ENCODE results near the gene DMRTB1. TPM values are rescaled to one million over a fixed set of nuclear protein-coding genes. Genes with fewer than 3 reads are reported as not detected.

Gene DMRTB1
- total and polyA plus RNA-seq, 9 of the 15 experiments (the other 6 are each of a cell fraction or from before 2014, with no cell fraction given): 0.06 to 0.35 (median 0.13) TPM; not detected in 3

DNA sequence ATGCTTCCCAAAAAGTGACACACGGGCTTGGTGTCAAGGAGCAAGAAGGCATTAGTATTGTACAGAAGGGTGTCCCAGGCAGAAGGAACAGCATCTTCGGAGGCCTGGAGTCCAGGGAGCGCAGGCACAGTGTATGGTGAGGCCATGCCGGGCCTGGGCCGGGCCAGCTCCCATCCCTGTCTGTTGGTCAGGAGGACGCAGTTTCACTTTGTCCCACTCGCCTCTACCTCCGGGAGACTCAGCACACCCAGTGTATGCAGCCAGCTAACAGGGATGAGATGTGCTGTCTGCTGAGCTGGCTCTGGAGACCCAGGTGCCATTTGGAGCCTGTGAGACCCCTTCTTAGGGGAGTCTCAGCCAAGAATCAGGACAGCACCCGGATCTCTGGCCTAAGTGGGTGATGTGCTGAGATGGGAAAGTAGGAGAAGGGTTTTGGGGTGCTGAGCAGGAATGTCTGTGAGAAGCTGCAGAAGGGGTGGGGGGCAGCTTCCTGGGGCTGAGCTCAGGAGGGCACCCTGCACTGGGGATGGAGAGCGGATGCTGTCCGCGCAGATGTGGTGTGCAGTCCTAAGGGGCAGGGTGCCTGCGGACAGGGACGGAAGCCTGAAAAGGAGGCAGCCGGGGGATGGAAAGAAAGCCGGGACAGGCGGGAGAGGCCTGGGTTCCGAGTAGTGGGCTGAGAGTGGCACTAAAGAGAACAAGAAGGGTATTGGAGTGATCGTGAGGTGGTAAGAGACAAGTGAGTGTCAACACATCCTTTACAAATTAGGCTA lies 25.7 kb downstream of the DMRTB1 start:
- no TSS peak for BruUV-seq (replicated peaks)
- no peaks in the 10 kb centered on the region for H3K79me2 ChIP-seq (ENCODE audit: control insufficient read depth, insufficient read depth, low read length)
- in situ Hi-C loops (cut with MboI): loop anchor here (5.0 kb wide), 1 partner anchor 267 kb away; no protein-coding TSS in a partner anchor
- H4K20me1 ChIP-seq (replicated peaks; ENCODE audit: control insufficient read depth, insufficient read depth, low read length): peaks cover 9% of the 10 kb centered on the region
- ATAC-seq: peak; percentile 8; the same call in 2 of the 3 replicates
- H3K27me3 ChIP-seq (ENCODE audit: control insufficient read depth in 2 of 2, insufficient read depth in 2 of 2, low read length in 2 of 2): peaks cover 37 to 83% of the 10 kb centered on the region in 2 experiments
- no peak overlapping the region for H3K4me3 ChIP-seq
- no peak overlapping the region; a peak in 1 of 4 replicates for H3K9ac ChIP-seq (ENCODE audit: insufficient read depth in 1 of 2, low read depth in 2 of 2, low read length in 2 of 2)
- no peak for DNase-seq (ENCODE audit: extremely low read depth in 1 of 4, low spot score in 3 of 4)
- intact Hi-C loops (cut with micrococcal nuclease): loop anchor here (1.0 to 10.0 kb wide), 4 partner anchors 109 to 460 kb away; partner anchors contain the start of genes IFT25 and LRRC42
- POLR2A ChIA-PET: no interaction called here
- TF ChIP-seq TBP (optimal IDR thresholded peaks at IDR 0.05; ENCODE audit: low read depth, low read length) (no peak), XRCC3 (IDR thresholded peaks at IDR 0.05) (no peak), POLR2H (tag; IDR thresholded peaks at IDR 0.05; ENCODE audit: low read depth) (no peak), ERF (CRISPR knock-in tag; IDR thresholded peaks at IDR 0.05) (no peak), ARID2 (IDR thresholded peaks at IDR 0.05) (no peak), PTRF (tag; IDR thresholded peaks at IDR 0.05) (no peak), JUND (IDR thresholded peaks at IDR 0.05; ENCODE audit: borderline replicate concordance, low read depth, low read length) (no peak), JUND (tag; IDR thresholded peaks at IDR 0.05; ENCODE audit: borderline replicate concordance, low read depth, low read length) (no peak), HNRNPUL1 (IDR thresholded peaks at IDR 0.05; ENCODE audit: low read length) (no peak), TBL1XR1 (IDR thresholded peaks at IDR 0.05; ENCODE audit: low read length in 2 of 2) (no peak), GMEB1 (CRISPR knock-in tag; IDR thresholded peaks at IDR 0.05) (no peak), MIER1 (IDR thresholded peaks at IDR 0.05; ENCODE audit: low read depth) (no peak)
- TF ChIP-seq, protein P1, sequence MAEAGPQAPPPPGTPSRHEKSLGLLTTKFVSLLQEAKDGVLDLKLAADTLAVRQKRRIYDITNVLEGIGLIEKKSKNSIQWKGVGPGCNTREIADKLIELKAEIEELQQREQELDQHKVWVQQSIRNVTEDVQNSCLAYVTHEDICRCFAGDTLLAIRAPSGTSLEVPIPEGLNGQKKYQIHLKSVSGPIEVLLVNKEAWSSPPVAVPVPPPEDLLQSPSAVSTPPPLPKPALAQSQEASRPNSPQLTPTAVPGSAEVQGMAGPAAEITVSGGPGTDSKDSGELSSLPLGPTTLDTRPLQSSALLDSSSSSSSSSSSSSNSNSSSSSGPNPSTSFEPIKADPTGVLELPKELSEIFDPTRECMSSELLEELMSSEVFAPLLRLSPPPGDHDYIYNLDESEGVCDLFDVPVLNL (CRISPR knock-in tag; IDR thresholded peaks at IDR 0.05; ENCODE audit: low read depth): no peak
- FAIRE-seq: no peak
- no peaks in the 10 kb centered on the region for H3K9me3 ChIP-seq (replicated peaks; ENCODE audit: control insufficient read depth, insufficient read depth, low read depth, low read length)
- no peaks in the 10 kb centered on the region for H3K36me3 ChIP-seq (ENCODE audit: control insufficient read depth, insufficient read depth, low read length)
- WGBS (ENCODE audit: insufficient coverage, low coverage, missing lambda C conversion rate): 7% methylated on average over 19 of the region's 19 CpGs
- CTCF ChIA-PET (ENCODE audit: low intra/inter-chr PET ratio): interaction anchor here (0.5 to 1.5 kb wide), 4 partner anchors 109 to 416 kb away, joined by 3 to 12 read pairs (median 6); no protein-coding TSS in a partner anchor
- H3K9me1 ChIP-seq (ENCODE audit: control insufficient read depth, insufficient read depth, low read length): no peaks in the 10 kb centered on the region
- H3K4me1 ChIP-seq (replicated peaks in 1 of 2; ENCODE audit: control insufficient read depth in 2 of 2, insufficient read depth in 2 of 2, low read length in 2 of 2): peaks cover 0 to 4% of the 10 kb centered on the region in 2 experiments; a peak in 1 of 5 replicates
- no peak overlapping the region for H3K4me2 ChIP-seq (ENCODE audit: insufficient read depth, low read length)
- no peak overlapping the region for H2AFZ ChIP-seq (ENCODE audit: low read depth, low read length)
- no peak overlapping the region for H3K27ac ChIP-seq (ENCODE audit: extremely low read depth, low read depth, low read length)

Data from K562 (cell line).